H1 (cell line): ENCODE data around the gene SRMS. TPM values are rescaled to one million over a fixed set of nuclear protein-coding genes. Genes with fewer than 3 reads are reported as not detected.

Experiments used
- CTCF ChIA-PET: fragments of 300-600 bp; sonication (Branson Sonifier 250); formaldehyde crosslinking; loops from one replicate; lab custom pipeline; 2021; ENCODE audit not compliant: partially characterized antibody; lab: Charles Lee
- POLR2A ChIA-PET: fragments of 300-600 bp; sonication (Branson Sonifier 250); formaldehyde crosslinking; loops from one replicate; lab custom pipeline; 2021; ENCODE audit warnings: inconsistent platforms; ENCODE audit not compliant: partially characterized antibody; lab: Charles Lee
- DNase-seq, 2 experiments: peaks; one replicate each; pipeline versions ENCODE4 v3.0.0 to v3.0.0-alpha.2; 2010 to 2022; ENCODE audit warnings: low spot score in 2 of 2, low read depth in 1 of 2, mixed read lengths in 1 of 2
- FAIRE-seq: peaks from 2 replicates; lab custom pipeline; 2011; peaks lifted over from hg19 to GRCh38; lab: Jason Lieb, UNC
- H2AFZ ChIP-seq: 2 replicates; pipeline ENCODE4 v1.8.1; 2012; ENCODE audit warnings: low read length, inconsistent platforms
- H2AK5ac ChIP-seq: 2 replicates; pipeline ENCODE4 v1.6.1; 2013; ENCODE audit warnings: low read depth, low read length
- H2BK120ac ChIP-seq: replicated peaks from 2 replicates; pipeline ENCODE3; 2013; ENCODE audit warnings: low read depth, low read length, inconsistent platforms
- H2BK12ac ChIP-seq: 2 replicates; pipeline ENCODE4 v1.6.1; 2013; ENCODE audit warnings: low read depth, low read length
- H2BK15ac ChIP-seq: 2 replicates; pipeline ENCODE4 v1.6.1; 2013; ENCODE audit warnings: low read length
- H2BK20ac ChIP-seq: 2 replicates; pipeline ENCODE4 v1.6.1; 2013; ENCODE audit warnings: low read length
- H2BK5ac ChIP-seq: 2 replicates; pipeline ENCODE4 v1.6.1; 2013; ENCODE audit warnings: low read depth, low read length
- H3K14ac ChIP-seq: 2 replicates; pipeline ENCODE4 v1.6.1; 2013; ENCODE audit warnings: inconsistent platforms; ENCODE audit not compliant: insufficient read length
- H3K18ac ChIP-seq: 2 replicates; pipeline ENCODE4 v1.6.1; 2013; ENCODE audit warnings: low read length; ENCODE audit errors: extremely low read depth
- H3K23ac ChIP-seq: 2 replicates; pipeline ENCODE4 v1.6.1; 2013; ENCODE audit warnings: inconsistent platforms; ENCODE audit not compliant: insufficient read length
- H3K23me2 ChIP-seq: 2 replicates; pipeline ENCODE4 v1.6.1; 2013; ENCODE audit warnings: low read depth, low read length
- H3K27ac ChIP-seq: 2 replicates; pipeline ENCODE4 v1.6.1; 2011; ENCODE audit warnings: low read depth, low read length, inconsistent platforms
- H3K27me3 ChIP-seq, 4 experiments: replicated peaks in 1 of 4; 1 replicate in 1 of 4; 2 replicates in 3 of 4; pipeline versions ENCODE4 v1.6.1 to v1.8.1; 2011 to 2013; ENCODE audit warnings: low read length in 3 of 4, mild to moderate bottlenecking in 3 of 4, inconsistent platforms in 2 of 4, mixed read lengths in 2 of 4, moderate library complexity in 1 of 4; ENCODE audit not compliant: control insufficient read depth in 3 of 4, insufficient read depth in 3 of 4; ENCODE audit errors: extremely low read depth in 1 of 4
- H3K36me3 ChIP-seq, 4 experiments: 2 replicates each; pipeline versions ENCODE4 v1.6.1 to v1.8.1; 2011 to 2013; ENCODE audit warnings: mild to moderate bottlenecking in 4 of 4, low read length in 3 of 4, moderate library complexity in 2 of 4, control low read depth in 1 of 4, inconsistent platforms in 1 of 4; ENCODE audit not compliant: insufficient read depth in 4 of 4, control insufficient read depth in 2 of 4
- H3K4ac ChIP-seq: replicated peaks from 2 replicates; pipeline ENCODE3; 2013; ENCODE audit warnings: low read length, low read depth, mixed read lengths, inconsistent platforms; ENCODE audit not compliant: insufficient read length
- H3K4me1 ChIP-seq, 4 experiments: replicated peaks in 1 of 4; 1 replicate in 1 of 4; 2 replicates in 3 of 4; pipeline versions ENCODE4 v1.6.1 to v1.8.1; 2011 to 2013; ENCODE audit warnings: low read length in 3 of 4, inconsistent platforms in 2 of 4, mixed read lengths in 1 of 4; ENCODE audit not compliant: insufficient read depth in 4 of 4, control insufficient read depth in 3 of 4
- H3K4me2 ChIP-seq, 2 experiments: 2 replicates each; pipeline versions ENCODE4 v1.6.1 to v1.8.1; 2011 to 2013; ENCODE audit warnings: low read depth in 2 of 2, low read length in 2 of 2, control low read depth in 1 of 2, inconsistent platforms in 1 of 2, mild to moderate bottlenecking in 1 of 2; ENCODE audit not compliant: insufficient read depth in 1 of 2
- H3K4me3 ChIP-seq, 4 experiments: fragments of 200-600, 300-600 bp in 1 of 4; sonication (generic), shearing (Covaris generic), sonication (Bioruptor Twin) in 1 of 4; 2 replicates each; pipeline versions ENCODE4 v1.5.1 to v1.8.1; 2011 to 2016; ENCODE audit warnings: low read length in 4 of 4, low read depth in 3 of 4, control low read depth in 2 of 4, inconsistent platforms in 2 of 4, mild to moderate bottlenecking in 2 of 4, mixed read lengths in 1 of 4, moderate library complexity in 1 of 4; ENCODE audit not compliant: insufficient read depth in 2 of 4; ENCODE audit errors: extremely low read depth in 1 of 4
- H3K56ac ChIP-seq: replicated peaks from 2 replicates; pipeline ENCODE3; 2013; ENCODE audit warnings: low read depth, mild to moderate bottlenecking, mixed read lengths, low read length, inconsistent platforms; ENCODE audit not compliant: insufficient read length
- H3K79me1 ChIP-seq: 2 replicates; pipeline ENCODE4 v1.6.1; 2013; ENCODE audit warnings: low read depth, low read length, control low read depth
- H3K79me2 ChIP-seq, 2 experiments: 2 replicates each; pipeline versions ENCODE4 v1.6.1 to v1.8.1; 2012 to 2013; ENCODE audit warnings: low read length in 2 of 2, mild to moderate bottlenecking in 2 of 2, inconsistent platforms in 1 of 2; ENCODE audit not compliant: insufficient read depth in 2 of 2, control insufficient read depth in 1 of 2
- H3K9ac ChIP-seq, 4 experiments: replicated peaks in 1 of 4; 1 replicate in 1 of 4; 2 replicates in 3 of 4; pipeline versions ENCODE4 v1.6.1 to v1.8.1; 2011 to 2013; ENCODE audit warnings: low read depth in 3 of 4, low read length in 3 of 4, control low read depth in 2 of 4, mild to moderate bottlenecking in 2 of 4, moderate library complexity in 2 of 4, inconsistent platforms in 1 of 4; ENCODE audit errors: extremely low read depth in 1 of 4
- H3K9me3 ChIP-seq, 2 experiments: 2 replicates each; pipeline versions ENCODE4 v1.6.1 to v1.8.1; 2012 to 2013; ENCODE audit warnings: mild to moderate bottlenecking in 2 of 2, moderate library complexity in 2 of 2, control low read depth in 1 of 2, inconsistent platforms in 1 of 2, low read depth in 1 of 2, low read length in 1 of 2, mixed read lengths in 1 of 2; ENCODE audit not compliant: insufficient read depth in 2 of 2
- H4K20me1 ChIP-seq, 2 experiments: replicated peaks in 1 of 2; 2 replicates each; pipeline versions ENCODE3 to v1.8.1; 2011 to 2013; ENCODE audit warnings: inconsistent platforms in 2 of 2, low read length in 2 of 2, mild to moderate bottlenecking in 1 of 2; ENCODE audit not compliant: insufficient read depth in 2 of 2, control insufficient read depth in 1 of 2
- H4K5ac ChIP-seq: 2 replicates; pipeline ENCODE4 v1.6.1; 2013; ENCODE audit warnings: low read length, low read depth, mixed read lengths, inconsistent platforms; ENCODE audit not compliant: insufficient read length
- H4K8ac ChIP-seq: 2 replicates; pipeline ENCODE4 v1.8.0; 2013; ENCODE audit warnings: mild to moderate bottlenecking, moderate library complexity, low read length, inconsistent platforms; ENCODE audit not compliant: insufficient read depth; ENCODE audit errors: extremely low read depth
- H4K91ac ChIP-seq: replicated peaks from 2 replicates; pipeline ENCODE3; 2013; ENCODE audit warnings: low read length, mixed read lengths, inconsistent platforms; ENCODE audit not compliant: insufficient read length
- ATF2 ChIP-seq: IDR thresholded peaks from 2 replicates; pipeline ENCODE4 v1.6.1; 2012; ENCODE audit warnings: low read length, inconsistent platforms
- KDM4A ChIP-seq: IDR thresholded peaks from one replicate; pipeline ENCODE4 v1.7.1; 2012; ENCODE audit warnings: low read depth, mild to moderate bottlenecking, moderate library complexity, low read length, inconsistent platforms; ENCODE audit not compliant: severe bottlenecking
- POU5F1 ChIP-seq: IDR thresholded peaks from 2 replicates; pipeline ENCODE4 v1.6.1; 2011; ENCODE audit warnings: low read depth, mild to moderate bottlenecking, low read length, moderate library complexity
- SIN3A ChIP-seq, 2 experiments: IDR thresholded peaks in 1 of 2; conservative IDR thresholded peaks in 1 of 2; 2 replicates each; pipeline ENCODE4 v1.6.1; 2011 to 2012; ENCODE audit warnings: low read length in 2 of 2, improper control_type of control experiment in 1 of 2, low read depth in 1 of 2, mild to moderate bottlenecking in 1 of 2
- SP2 ChIP-seq: IDR thresholded peaks from 2 replicates; pipeline ENCODE4 v1.6.1; 2012; ENCODE audit warnings: mild to moderate bottlenecking, low read length, inconsistent platforms
- SP4 ChIP-seq: IDR thresholded peaks from 2 replicates; pipeline ENCODE4 v1.6.1; 2012; ENCODE audit warnings: low read length, inconsistent platforms
- TBP ChIP-seq: IDR thresholded peaks from 2 replicates; pipeline ENCODE4 v1.6.1; 2011; ENCODE audit warnings: low read depth, low read length, improper control_type of control experiment
- USF2 ChIP-seq: IDR thresholded peaks from 2 replicates; pipeline ENCODE4 v1.6.1; 2011; ENCODE audit warnings: low read length, improper control_type of control experiment
- WGBS, 2 experiments: shearing (Covaris generic) in 1 of 2; methylation state at CpG; one replicate each; pipeline versions ENCODE4 v1.1.6 to v1.1.7; 2013 to 2015; ENCODE audit warnings: low lambda C conversion rate in 2 of 2, mixed read lengths in 2 of 2, inconsistent platforms in 1 of 2, low coverage in 1 of 2, missing lambda C conversion rate in 1 of 2; ENCODE audit not compliant: insufficient replicate concordance in 2 of 2, insufficient coverage in 1 of 2, insufficient read length in 1 of 2; ENCODE audit errors: extremely low coverage in 1 of 2, missing lambda C conversion rate in 1 of 2; 5-methylcytosine and 5-hydroxymethylcytosine counted together
- polyA plus RNA-seq, 7 experiments: library from polyadenylated mRNA; depleted of rRNA in 3 of 7; stranded (reverse) in 5 of 7; unstranded in 2 of 7; fragments of >200 nt in 5 of 7; fragments of 200-250 nt in 2 of 7; gene quantifications; 1 replicate in 5 of 7; 2 replicates in 1 of 7; 4 replicates in 1 of 7; pipeline versions ENCODE4 v1.2.1 to v1.2.3, GENCODE V29; 2011 to 2013; ENCODE audit warnings: missing spikeins in 2 of 7, mixed read lengths in 2 of 7
- total RNA-seq: library from RNA; stranded (reverse); fragmentation: NEBNext Ultra II Directional; extraction: Animal tissue kit (Norgen Biotek cat#: 25700); gene quantifications from 2 replicates; pipeline ENCODE4 v1.2.1, GENCODE V29; 2021

SRMS gene
- total and polyA plus RNA-seq, 2 of the 8 experiments (the other 6 are each of a cell fraction or from before 2014, with no cell fraction given) = 0.39 to 0.76 TPM

- Histone ChIP-seq H3K4me3 (no peak overlapping the region), H3K4me2 (no peak overlapping the region), H3K9me3 (no peaks in the 10 kb centered on the region), H2BK12ac (no peak overlapping the region), H2BK120ac (no peak overlapping the region), H3K4me1 (peaks cover 0 to 10% (median 0%) of the 10 kb centered on the region in 4 experiments; a peak in 4 of 7 replicates), H2BK20ac (no peak overlapping the region), H3K4ac (no peak overlapping the region), H2AK5ac (no peak overlapping the region), H4K91ac (no peak overlapping the region), H3K23ac (no peak overlapping the region), H2BK15ac (0 out of 2 replicates have a peak overlapping the region, but pooled peaks have one; percentile 72), H3K36me3 (no peaks in the 10 kb centered on the region), H3K27ac (no peak overlapping the region), H4K20me1 (no peaks in the 10 kb centered on the region), H3K23me2 (no peaks in the 10 kb centered on the region), H3K79me1 (no peaks in the 10 kb centered on the region), H2AFZ (no peak overlapping the region), H3K9ac (no peak overlapping the region), H3K27me3 (no peaks in the 10 kb centered on the region), H2BK5ac (no peak overlapping the region), H4K5ac (no peak overlapping the region), H3K79me2 (no peaks in the 10 kb centered on the region), H4K8ac (peak overlapping the region; percentile 35; the same call in 1 of the 2 replicates), H3K56ac (no peak overlapping the region), H3K14ac (no peak overlapping the region), H3K18ac (no peak overlapping the region; the same call in 1 of the 2 replicates)
- ChIA-PET CTCF (interaction anchor here (1.2 to 3.9 kb wide), 6 partner anchors 9 to 98 kb away, joined by 3 to 17 read pairs (median 5); partner anchors contain the start of gene FNDC11), POLR2A (interaction anchor here (1.1 to 1.3 kb wide), 2 partner anchors 35 to 197 kb away, joined by 3 read pairs; no protein-coding TSS in a partner anchor)
- 93% methylated on average over 38 of the region's 49 CpGs; no CpG with 5 or more reads in 1 of the 2 experiments for WGBS, 2 experiments
- TF ChIP-seq SP4 (no peak), POU5F1 (no peak), SP2 (no peak), TBP (no peak), KDM4A (no peak), ATF2 (no peak), USF2 (no peak), SIN3A (conservative IDR thresholded peaks at IDR 0.05 in 1 of 2, IDR thresholded peaks at IDR 0.05 in 1 of 2; ENCODE audit: low read depth in 1 of 2, low read length in 2 of 2) (no peak)
- FAIRE-seq = no peak
- no peak for DNase-seq
Observed at GRCh38 chr20:63540417-63541186, 6.9 kb downstream of the SRMS start.
